ENCODE data around the gene LHFPL6. TPM values are rescaled to one million over a fixed set of nuclear protein-coding genes. Genes with fewer than 3 reads are reported as not detected.

The LHFPL6 gene
- total RNA-seq, 1 donor = 45.2 TPM

DNA sequence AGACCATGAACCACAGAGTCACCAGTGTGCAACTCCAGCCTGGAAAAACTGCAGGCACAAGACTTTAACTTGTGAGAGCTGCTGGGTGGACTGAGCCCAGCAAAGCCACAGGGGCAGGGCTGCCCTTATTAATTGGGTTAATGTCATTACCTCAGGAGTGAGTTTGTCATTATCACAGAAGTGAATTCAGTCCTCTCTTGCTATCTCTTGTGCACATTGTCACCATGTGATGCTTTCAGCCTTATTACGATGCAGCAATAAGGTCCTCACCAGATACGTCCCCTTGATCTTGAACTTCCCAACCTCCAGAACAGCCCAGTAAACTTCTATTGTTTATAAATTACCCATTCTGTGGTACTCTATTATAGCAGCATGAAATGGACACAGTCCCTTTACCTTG, 158.1 kb downstream of the LHFPL6 start:
- TF ChIP-seq, protein P1, sequence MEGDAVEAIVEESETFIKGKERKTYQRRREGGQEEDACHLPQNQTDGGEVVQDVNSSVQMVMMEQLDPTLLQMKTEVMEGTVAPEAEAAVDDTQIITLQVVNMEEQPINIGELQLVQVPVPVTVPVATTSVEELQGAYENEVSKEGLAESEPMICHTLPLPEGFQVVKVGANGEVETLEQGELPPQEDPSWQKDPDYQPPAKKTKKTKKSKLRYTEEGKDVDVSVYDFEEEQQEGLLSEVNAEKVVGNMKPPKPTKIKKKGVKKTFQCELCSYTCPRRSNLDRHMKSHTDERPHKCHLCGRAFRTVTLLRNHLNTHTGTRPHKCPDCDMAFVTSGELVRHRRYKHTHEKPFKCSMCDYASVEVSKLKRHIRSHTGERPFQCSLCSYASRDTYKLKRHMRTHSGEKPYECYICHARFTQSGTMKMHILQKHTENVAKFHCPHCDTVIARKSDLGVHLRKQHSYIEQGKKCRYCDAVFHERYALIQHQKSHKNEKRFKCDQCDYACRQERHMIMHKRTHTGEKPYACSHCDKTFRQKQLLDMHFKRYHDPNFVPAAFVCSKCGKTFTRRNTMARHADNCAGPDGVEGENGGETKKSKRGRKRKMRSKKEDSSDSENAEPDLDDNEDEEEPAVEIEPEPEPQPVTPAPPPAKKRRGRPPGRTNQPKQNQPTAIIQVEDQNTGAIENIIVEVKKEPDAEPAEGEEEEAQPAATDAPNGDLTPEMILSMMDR (IDR thresholded peaks at IDR 0.05; ENCODE audit: insufficient read depth, low read length) = no peak
- no peak for DNase-seq (ENCODE audit: low read depth)
- H3K4me3 ChIP-seq (ENCODE audit: low read depth, low read length) = no peak overlapping the region

DNA sequence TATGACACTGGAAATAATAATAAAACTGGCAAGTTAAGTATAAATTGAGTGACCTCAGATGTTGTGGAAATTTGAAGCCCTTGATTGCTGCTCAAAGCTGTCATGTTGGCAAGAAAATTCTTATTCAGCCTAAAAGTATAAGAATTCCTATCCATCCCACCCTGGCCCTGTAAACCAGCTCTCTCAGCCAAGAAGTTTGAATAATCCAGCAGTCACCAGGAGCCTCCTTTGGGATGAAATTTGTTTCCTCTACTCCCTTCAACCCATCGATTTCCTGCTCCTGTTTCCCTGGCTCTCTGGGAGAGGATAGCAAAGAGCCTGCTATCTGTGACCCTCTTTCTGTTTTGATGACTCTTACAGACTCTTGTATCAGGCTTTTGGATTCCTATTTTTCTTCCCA, 169.3 kb downstream of the LHFPL6 start:
- no peak overlapping the region for H3K4me3 ChIP-seq (ENCODE audit: low read depth, low read length)
- TF ChIP-seq, protein P1 (IDR thresholded peaks at IDR 0.05; ENCODE audit: insufficient read depth, low read length) = no peak
- no peak for DNase-seq (ENCODE audit: low read depth)

DNA sequence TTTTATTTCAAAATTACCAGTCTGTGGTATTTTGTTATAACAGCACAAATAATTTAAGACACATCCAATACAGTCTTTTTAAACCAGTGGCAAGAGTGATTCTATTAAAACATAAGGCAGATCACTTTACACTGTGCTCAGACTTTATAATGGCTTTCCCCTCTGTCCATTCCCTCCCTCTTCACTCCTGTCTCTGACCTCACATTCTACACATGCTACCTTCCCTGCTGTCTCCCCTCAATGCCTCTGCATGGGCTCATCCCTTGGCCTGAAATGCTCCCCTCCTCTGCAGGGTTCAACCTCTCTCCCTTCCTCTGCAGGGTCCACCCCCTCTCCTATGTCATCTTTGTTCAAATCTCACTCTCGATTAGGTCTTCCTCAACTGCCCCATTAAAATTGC, 170.8 kb downstream of the LHFPL6 start:
- no peak overlapping the region for H3K4me3 ChIP-seq (ENCODE audit: low read depth, low read length)
- TF ChIP-seq, protein P1 (IDR thresholded peaks at IDR 0.05; ENCODE audit: insufficient read depth, low read length) = no peak
- DNase-seq (ENCODE audit: low read depth) = no peak

DNA sequence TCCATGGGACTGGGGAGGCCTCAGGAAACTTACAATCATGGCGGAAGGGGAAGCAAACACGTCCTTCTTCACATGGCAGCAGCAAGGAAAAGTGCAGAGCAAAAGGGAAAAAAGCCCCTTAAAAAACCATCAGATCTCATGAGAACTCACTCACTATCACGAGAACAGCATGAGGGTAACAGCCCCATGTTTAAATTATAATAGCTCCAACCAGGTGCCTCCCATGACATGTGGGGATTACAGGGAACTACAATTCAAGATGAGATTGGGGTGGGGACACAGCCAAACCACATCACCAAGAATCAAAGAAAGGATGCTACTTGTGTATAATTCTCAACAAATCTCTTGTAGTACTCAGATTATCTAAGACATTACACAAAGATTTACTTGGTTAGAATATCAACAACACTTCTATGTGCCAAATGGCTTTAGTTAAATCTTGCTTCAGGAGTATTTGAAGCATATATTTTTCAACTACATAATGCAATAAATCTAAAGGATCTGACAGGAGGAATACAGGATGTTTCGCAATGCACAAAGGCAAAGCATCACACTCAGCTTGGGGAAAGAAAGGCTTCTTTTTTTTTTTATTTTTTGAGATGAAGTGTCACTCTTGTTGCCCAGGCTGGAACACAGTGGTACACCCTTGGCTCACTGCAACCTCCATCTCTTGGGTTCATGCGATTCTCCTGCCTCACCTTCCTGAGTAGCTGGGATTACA, 180.0 kb downstream of the LHFPL6 start:
- peak; percentile 61 for DNase-seq (ENCODE audit: low read depth)
- TF ChIP-seq, protein P1 (IDR thresholded peaks at IDR 0.05; ENCODE audit: insufficient read depth, low read length) = no peak
- H3K4me3 ChIP-seq (ENCODE audit: low read depth, low read length) = no peak overlapping the region

DNA sequence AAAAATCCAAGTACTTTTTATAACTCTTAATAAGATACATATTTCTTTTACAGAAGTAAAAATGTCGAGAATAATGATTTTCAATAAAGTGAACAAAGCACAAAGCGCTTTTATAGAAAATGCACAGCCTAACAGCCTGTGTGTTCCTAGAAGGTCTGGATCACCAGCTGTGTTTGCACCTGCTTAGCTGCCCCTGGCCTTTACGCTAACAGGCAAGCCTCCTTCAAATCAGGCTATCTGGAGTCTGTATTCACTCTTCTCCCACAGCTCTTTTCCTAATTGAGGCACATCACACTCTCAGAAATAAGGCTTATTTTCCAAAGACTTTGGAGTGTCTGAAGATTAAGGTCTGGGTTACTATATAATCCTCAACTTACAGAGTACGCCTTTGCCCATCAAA, 183.1 kb downstream of the LHFPL6 start:
- TF ChIP-seq, protein P1 (IDR thresholded peaks at IDR 0.05; ENCODE audit: insufficient read depth, low read length) = no peak
- H3K4me3 ChIP-seq (ENCODE audit: low read depth, low read length) = no peak overlapping the region
- DNase-seq (ENCODE audit: low read depth) = no peak

DNA sequence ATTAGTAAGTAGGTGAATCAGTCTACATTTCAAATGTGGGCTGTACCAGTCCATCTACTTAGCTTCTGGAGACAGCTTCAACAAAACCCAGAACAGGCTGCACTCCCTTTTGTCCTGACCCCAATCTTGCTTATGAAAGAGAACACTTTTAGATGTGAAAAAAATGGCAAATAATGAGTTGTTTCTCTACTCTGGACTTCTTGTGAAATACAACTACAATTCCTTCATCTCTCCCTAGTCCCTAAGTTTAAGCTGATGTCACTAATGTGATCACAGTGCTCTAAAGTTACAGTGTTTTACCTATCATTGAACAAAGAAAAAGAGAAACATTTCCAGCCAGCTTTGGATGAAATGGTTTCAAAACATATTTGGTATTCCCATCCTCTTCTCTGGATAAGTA, 183.9 kb downstream of the LHFPL6 start:
- no peak overlapping the region for H3K4me3 ChIP-seq (ENCODE audit: low read depth, low read length)
- no peak for DNase-seq (ENCODE audit: low read depth)
- TF ChIP-seq, protein P1 (IDR thresholded peaks at IDR 0.05; ENCODE audit: insufficient read depth, low read length) = no peak

DNA sequence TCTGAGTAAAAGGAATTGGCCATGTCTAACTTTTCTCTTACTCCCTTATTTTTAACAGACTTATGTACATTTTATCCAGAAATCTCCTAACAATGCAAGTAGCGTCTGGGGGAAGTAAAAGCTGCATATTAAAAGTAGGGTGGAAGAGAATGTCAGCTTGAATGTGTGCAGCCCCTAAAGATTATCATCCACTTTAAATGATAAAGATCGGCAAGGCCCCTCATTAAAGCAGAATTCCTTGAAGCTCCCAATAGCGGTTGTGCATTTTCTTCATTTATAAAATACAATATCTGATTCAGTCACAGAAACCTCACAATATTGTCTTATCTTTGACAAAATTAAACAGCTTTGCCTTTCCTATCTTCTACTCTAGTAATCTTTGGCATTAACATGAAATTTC, 184.6 kb downstream of the LHFPL6 start:
- TF ChIP-seq, protein P1 (IDR thresholded peaks at IDR 0.05; ENCODE audit: insufficient read depth, low read length) = no peak
- no peak for DNase-seq (ENCODE audit: low read depth)
- H3K4me3 ChIP-seq (ENCODE audit: low read depth, low read length) = no peak overlapping the region
